Measurements from ENCODE around the gene COL15A1.

Gene COL15A1

DNA sequence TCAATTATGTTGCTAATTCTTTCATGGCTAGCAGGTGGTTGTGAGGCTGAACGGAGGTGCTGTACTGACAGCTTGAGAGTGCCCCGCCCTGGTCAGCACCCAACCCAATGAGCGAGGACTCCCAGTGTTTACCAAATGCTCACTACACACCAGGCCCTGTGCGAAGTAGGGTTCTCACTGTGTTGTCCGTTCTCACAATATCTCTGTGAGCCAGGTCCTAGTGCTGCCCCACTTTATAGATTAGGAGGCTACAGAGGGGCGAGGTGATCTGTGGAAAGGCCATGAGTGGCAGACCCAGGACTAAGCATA, 28.2 kb downstream of the COL15A1 start:
- Mint-ChIP-seq H3K27ac (no peak overlapping the region), H3K9me3 (no peaks in the 10 kb centered on the region), H3K27me3 (ENCODE audit: low read depth, poor library complexity) (peaks cover 34% of the 10 kb centered on the region), H3K36me3 (ENCODE audit: low read depth) (no peaks in the 10 kb centered on the region), H3K4me1 (no peaks in the 10 kb centered on the region), H3K4me3 (no peak overlapping the region)
- TF ChIP-seq, protein P1, sequence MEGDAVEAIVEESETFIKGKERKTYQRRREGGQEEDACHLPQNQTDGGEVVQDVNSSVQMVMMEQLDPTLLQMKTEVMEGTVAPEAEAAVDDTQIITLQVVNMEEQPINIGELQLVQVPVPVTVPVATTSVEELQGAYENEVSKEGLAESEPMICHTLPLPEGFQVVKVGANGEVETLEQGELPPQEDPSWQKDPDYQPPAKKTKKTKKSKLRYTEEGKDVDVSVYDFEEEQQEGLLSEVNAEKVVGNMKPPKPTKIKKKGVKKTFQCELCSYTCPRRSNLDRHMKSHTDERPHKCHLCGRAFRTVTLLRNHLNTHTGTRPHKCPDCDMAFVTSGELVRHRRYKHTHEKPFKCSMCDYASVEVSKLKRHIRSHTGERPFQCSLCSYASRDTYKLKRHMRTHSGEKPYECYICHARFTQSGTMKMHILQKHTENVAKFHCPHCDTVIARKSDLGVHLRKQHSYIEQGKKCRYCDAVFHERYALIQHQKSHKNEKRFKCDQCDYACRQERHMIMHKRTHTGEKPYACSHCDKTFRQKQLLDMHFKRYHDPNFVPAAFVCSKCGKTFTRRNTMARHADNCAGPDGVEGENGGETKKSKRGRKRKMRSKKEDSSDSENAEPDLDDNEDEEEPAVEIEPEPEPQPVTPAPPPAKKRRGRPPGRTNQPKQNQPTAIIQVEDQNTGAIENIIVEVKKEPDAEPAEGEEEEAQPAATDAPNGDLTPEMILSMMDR (IDR thresholded peaks at IDR 0.05), result no peak
- no peak for DNase-seq

DNA sequence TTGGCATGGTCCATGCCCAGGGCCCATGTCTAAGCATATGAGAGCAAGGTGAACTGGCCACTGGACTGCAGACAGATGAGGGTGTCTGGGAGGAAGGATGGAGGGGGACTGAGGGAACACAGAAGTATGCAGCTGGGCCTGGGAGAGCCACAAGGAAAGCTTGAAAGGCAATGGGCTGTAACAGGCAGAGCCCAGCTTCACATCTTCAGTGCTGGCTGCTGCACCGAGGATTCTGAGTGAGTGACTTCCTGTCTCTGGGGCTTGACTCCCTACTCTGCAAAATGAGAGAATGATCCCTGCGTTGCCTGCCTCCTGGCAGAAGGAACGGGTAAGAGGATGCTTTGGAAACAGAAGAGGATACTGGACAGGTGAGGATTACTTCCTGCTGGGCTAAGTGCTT, 29.0 kb downstream of the COL15A1 start:
- TF ChIP-seq, protein P1 (IDR thresholded peaks at IDR 0.05), result no peak
- Mint-ChIP-seq H3K27me3 (ENCODE audit: low read depth, poor library complexity) (peaks cover 34% of the 10 kb centered on the region), H3K9me3 (no peaks in the 10 kb centered on the region), H3K27ac (no peak overlapping the region), H3K36me3 (ENCODE audit: low read depth) (no peaks in the 10 kb centered on the region), H3K4me1 (no peaks in the 10 kb centered on the region), H3K4me3 (no peak overlapping the region)
- no peak for DNase-seq

DNA sequence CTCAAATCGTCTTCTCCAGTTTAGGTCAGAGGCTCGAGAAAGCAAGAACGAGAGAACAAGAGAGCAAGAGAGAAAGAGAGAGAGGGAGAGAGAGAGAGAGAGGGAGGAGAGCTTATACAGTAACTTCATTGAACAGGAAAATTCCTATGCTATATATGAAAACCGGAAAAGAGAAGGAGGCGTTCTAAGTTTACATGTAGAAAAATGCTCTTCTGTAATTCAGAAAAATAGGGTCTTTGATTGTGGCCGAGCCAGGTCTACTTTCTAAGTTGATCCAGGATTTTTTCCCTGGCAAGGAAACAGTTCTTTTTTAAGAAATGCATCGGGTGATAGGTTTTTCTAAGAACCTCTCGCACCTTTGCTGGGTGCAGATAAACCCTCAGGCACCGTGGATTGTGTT, 29.5 kb downstream of the COL15A1 start:
- H3K27me3 Mint-ChIP-seq (ENCODE audit: low read depth, poor library complexity), result peaks cover 34% of the 10 kb centered on the region

GRCh38 chr9:98973576-98973975, 29.9 kb downstream of the COL15A1 start:
- Mint-ChIP-seq H3K4me3 (no peak overlapping the region), H3K36me3 (ENCODE audit: low read depth) (no peaks in the 10 kb centered on the region), H3K4me1 (peaks cover 5% of the 10 kb centered on the region), H3K27me3 (ENCODE audit: low read depth, poor library complexity) (peaks cover 34% of the 10 kb centered on the region), H3K9me3 (no peaks in the 10 kb centered on the region), H3K27ac (no peak overlapping the region)
- TF ChIP-seq, protein P1 (IDR thresholded peaks at IDR 0.05), result no peak
- no peak for DNase-seq

More for the DNA sequence above, 29.5 kb downstream of the COL15A1 start:
- no peak for DNase-seq
- no peak overlapping the region for H3K4me3 Mint-ChIP-seq
- peaks cover 1% of the 10 kb centered on the region for H3K4me1 Mint-ChIP-seq
- H3K9me3 Mint-ChIP-seq, result no peaks in the 10 kb centered on the region
- H3K27ac Mint-ChIP-seq, result no peak overlapping the region
- TF ChIP-seq, protein P1 (IDR thresholded peaks at IDR 0.05), result no peak
- no peaks in the 10 kb centered on the region for H3K36me3 Mint-ChIP-seq (ENCODE audit: low read depth)

DNA sequence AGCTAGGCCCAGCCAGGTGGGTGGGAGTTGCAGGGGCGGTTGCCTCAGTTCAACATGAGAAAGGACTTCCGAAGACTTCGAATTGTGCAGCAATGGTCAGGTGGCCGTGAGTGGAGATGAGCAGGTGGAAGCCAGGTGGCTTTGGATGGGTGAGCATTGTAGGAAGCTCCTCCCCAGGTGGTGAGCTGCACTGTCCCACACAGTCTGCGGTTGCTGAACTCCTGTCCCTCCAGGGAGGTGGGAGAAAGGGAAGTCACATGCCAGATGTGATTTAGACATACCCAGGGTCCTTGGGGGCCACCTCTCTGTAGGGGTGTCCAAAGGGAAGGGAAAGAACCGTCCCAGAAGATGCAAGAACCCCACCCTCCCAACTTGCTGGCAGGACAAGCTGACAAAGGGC, 30.4 kb downstream of the COL15A1 start:
- Mint-ChIP-seq H3K27me3 (ENCODE audit: low read depth, poor library complexity) (peaks cover 34% of the 10 kb centered on the region), H3K4me1 (peaks cover 5% of the 10 kb centered on the region), H3K9me3 (no peaks in the 10 kb centered on the region), H3K36me3 (ENCODE audit: low read depth) (no peaks in the 10 kb centered on the region), H3K4me3 (no peak overlapping the region), H3K27ac (no peak overlapping the region)
- TF ChIP-seq, protein P1 (IDR thresholded peaks at IDR 0.05), result no peak
- DNase-seq, result no peak

- DNase-seq, result no peak
- TF ChIP-seq, protein P1 (IDR thresholded peaks at IDR 0.05), result no peak
- Mint-ChIP-seq H3K4me1 (peaks cover 5% of the 10 kb centered on the region), H3K36me3 (ENCODE audit: low read depth) (no peaks in the 10 kb centered on the region), H3K9me3 (no peaks in the 10 kb centered on the region), H3K27ac (no peak overlapping the region), H3K4me3 (no peak overlapping the region), H3K27me3 (ENCODE audit: low read depth, poor library complexity) (peaks cover 37% of the 10 kb centered on the region)
Measured at GRCh38 chr9:98974554-98974953, 30.8 kb downstream of the COL15A1 start.
